ENCODE measurements around the gene LRRK1. TPM values are rescaled to one million over a fixed set of nuclear protein-coding genes. Genes with fewer than 3 reads are reported as not detected.

Gene LRRK1
- total RNA-seq, 4 donors from 2014 or later = 12.1 to 23.8 (median 15.2) TPM

- Histone ChIP-seq H3K4me3 (no peak overlapping the region), H3K27me3 (peaks cover 6% of the 10 kb centered on the region), H3K27ac (peak overlapping the region in 3 of 4 donors; percentile 19 to 86 (median 80)), H3K9me3 (no peaks in the 10 kb centered on the region), H3K4me1 (peaks cover 0 to 46% (median 11%) of the 10 kb centered on the region in 3 donors), H3K36me3 (no peaks in the 10 kb centered on the region)
- TF ChIP-seq EP300 (IDR thresholded peaks at IDR 0.05) (no peak), POLR2AphosphoS5 (IDR thresholded peaks at IDR 0.05) (no peak), POLR2A (IDR thresholded peaks at IDR 0.05) (no peak), CTCF (IDR thresholded peaks at IDR 0.05) (no peak)
- no peak for ATAC-seq
- WGBS, 2 donors (ENCODE audit: low coverage in 1 of 2) = 62 to 71% methylated on average over 5 to 8 of the region's 13 CpGs
These were observed 18.9 kb upstream of the LRRK1 start for GRCh38 chr15:100900136-100900794.

DNA sequence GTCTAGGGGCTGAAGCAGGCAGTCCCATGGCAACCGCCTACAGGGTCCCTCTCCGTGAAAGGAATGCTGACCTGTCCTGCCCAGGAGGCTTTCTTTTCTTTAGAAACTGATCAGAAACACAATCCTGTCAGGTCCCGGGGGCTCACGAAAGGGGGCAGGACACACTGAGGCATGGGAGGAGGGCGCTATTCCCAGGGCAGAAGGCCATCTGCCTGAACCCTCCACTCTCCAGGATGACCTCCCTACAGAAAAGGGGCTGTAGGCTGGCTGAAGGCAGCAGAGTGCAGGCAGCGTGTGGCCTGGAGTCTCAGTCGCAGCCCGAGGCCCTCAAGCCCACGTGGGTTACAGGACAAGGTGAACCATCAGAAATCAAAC is 18.4 kb upstream of the LRRK1 start:
- peaks cover 6% of the 10 kb centered on the region for H3K27me3 ChIP-seq
- H3K9me3 ChIP-seq = no peaks in the 10 kb centered on the region
- TF ChIP-seq CTCF (IDR thresholded peaks at IDR 0.05) (no peak), POLR2AphosphoS5 (IDR thresholded peaks at IDR 0.05) (no peak), POLR2A (IDR thresholded peaks at IDR 0.05) (no peak), EP300 (IDR thresholded peaks at IDR 0.05) (no peak)
- H3K36me3 ChIP-seq = no peaks in the 10 kb centered on the region
- H3K27ac ChIP-seq = peak overlapping the region in 3 of 4 donors; percentile 77 to 86 (median 80)
- no peak for ATAC-seq
- H3K4me3 ChIP-seq = no peak overlapping the region
- WGBS, 2 donors (ENCODE audit: low coverage in 1 of 2) = 100% methylated on average over 1 of the region's 9 CpGs; no CpG with 5 or more reads in 1 of the 2 donors
- H3K4me1 ChIP-seq = peaks cover 0 to 46% (median 11%) of the 10 kb centered on the region in 3 donors

GRCh38 chr15:100901296-100901695 is 17.9 kb upstream of the LRRK1 start:
- H3K4me3 ChIP-seq = no peak overlapping the region
- no peaks in the 10 kb centered on the region for H3K9me3 ChIP-seq
- ATAC-seq = no peak
- H3K27ac ChIP-seq = peak overlapping the region in 3 of 4 donors; percentile 77 to 86 (median 80)
- H3K36me3 ChIP-seq = no peaks in the 10 kb centered on the region
- TF ChIP-seq EP300 (IDR thresholded peaks at IDR 0.05) (no peak), POLR2AphosphoS5 (IDR thresholded peaks at IDR 0.05) (no peak), POLR2A (IDR thresholded peaks at IDR 0.05) (no peak), CTCF (IDR thresholded peaks at IDR 0.05) (no peak)
- peaks cover 6% of the 10 kb centered on the region for H3K27me3 ChIP-seq
- WGBS, 2 donors (ENCODE audit: low coverage in 1 of 2) = 43 to 62% methylated on average over 3 of the region's 3 CpGs
- peaks cover 0 to 46% (median 11%) of the 10 kb centered on the region in 3 donors for H3K4me1 ChIP-seq

GRCh38 chr15:100901702-100902435 is 17.3 kb upstream of the LRRK1 start:
- H3K9me3 ChIP-seq = no peaks in the 10 kb centered on the region
- ATAC-seq = peak; percentile 2
- no peaks in the 10 kb centered on the region for H3K36me3 ChIP-seq
- peak overlapping the region; percentile 10 to 86 (median 78) for H3K27ac ChIP-seq
- peak overlapping the region; percentile 28 to 33 for H3K4me3 ChIP-seq
- H3K4me1 ChIP-seq = peaks cover 0 to 46% (median 11%) of the 10 kb centered on the region in 3 donors
- TF ChIP-seq POLR2AphosphoS5 (IDR thresholded peaks at IDR 0.05) = no peak
- no peak for TF ChIP-seq CTCF (IDR thresholded peaks at IDR 0.05)
- no peak for TF ChIP-seq POLR2A (IDR thresholded peaks at IDR 0.05)
- TF ChIP-seq EP300 (IDR thresholded peaks at IDR 0.05) = no peak
- 36 to 45% methylated on average over 8 to 14 of the region's 14 CpGs for WGBS, 2 donors (ENCODE audit: low coverage in 1 of 2)
- H3K27me3 ChIP-seq = peaks cover 6% of the 10 kb centered on the region

Data from gastroesophageal sphincter (tissue), 4 donors.